Measurements from ENCODE around the gene PARS2.

- no peak for TF ChIP-seq GATA2 (IDR thresholded peaks at IDR 0.05; ENCODE audit: low read depth, low read length)
- no peak for TF ChIP-seq GATA3 (IDR thresholded peaks at IDR 0.05; ENCODE audit: low read depth, low read length)
Observed at GRCh38 chr1:54711536-54711935, 52.8 kb downstream of the PARS2 start.

Data from SH-SY5Y (cell line).